NCI-H345 treated with DMSO at 0.1 percent for 48 hours (cell line): ENCODE data around the gene USP49.
"Not testable (repeated sequence)": the region's sequence is repeated elsewhere in the genome, so short reads cannot be mapped to it uniquely, and the experiment has no call there.

Experiments used
- DNase-seq: peaks from one replicate; lab custom pipeline; 2025; ENCODE audit not compliant: unreplicated experiment; lab: John Stamatoyannopoulos, UW

The USP49 gene

DNA sequence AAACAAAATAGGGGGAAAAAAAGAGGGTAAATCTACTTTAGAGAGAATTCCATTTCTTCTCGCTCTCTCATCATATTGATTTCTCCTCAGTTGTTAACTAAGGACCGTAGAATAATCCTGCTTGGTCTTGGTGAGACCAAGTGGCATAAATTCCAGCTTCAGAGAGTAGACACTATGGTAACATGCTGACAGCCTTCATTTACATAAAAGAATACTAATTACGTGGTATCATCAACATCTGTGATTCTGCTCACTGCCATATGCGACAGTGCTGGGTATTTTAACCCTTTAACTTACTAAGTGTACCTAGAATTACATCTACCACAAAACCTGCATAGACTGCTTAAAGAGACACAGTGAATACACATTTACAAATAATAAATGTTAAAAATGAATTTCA lies 80.5 kb downstream of the USP49 start:
- DNase-seq: no peak

DNA sequence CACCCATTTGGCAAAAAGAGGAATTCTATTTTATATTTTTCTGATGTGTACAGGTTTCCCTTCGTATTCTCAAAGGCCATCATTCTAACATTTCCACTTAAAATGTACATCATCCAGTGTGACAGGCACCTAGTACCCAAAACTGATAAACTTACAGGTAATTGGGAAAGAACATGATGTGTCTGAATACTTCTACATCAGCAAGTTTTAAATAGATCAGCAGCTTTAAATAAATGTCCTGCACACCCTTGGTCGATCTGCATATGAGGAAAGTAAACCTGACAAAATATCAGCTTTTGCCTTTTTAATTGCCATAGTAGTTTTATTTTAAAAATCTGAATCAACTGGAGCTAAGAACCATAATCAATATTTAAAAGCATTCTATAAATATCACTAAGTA lies 81.2 kb downstream of the USP49 start:
- no peak for DNase-seq

DNA sequence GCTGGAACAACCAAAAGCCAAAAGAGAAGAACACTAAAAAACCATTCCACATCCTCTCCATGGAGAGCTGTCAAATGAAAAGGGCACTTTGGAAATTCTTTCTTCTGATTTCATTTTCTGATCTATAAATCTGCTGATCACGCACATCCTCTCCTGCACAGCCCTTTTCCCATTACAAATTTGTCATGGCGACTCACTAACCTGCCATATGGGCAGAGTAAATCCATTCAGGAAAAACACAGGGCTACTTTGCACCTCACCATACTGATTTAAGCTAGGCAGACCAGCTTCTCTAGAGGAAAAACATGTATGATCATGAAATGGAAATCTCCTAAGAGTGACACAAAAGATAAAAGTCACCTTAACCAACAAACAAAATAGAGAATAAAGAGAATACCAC lies 81.7 kb downstream of the USP49 start:
- no peak for DNase-seq

DNA sequence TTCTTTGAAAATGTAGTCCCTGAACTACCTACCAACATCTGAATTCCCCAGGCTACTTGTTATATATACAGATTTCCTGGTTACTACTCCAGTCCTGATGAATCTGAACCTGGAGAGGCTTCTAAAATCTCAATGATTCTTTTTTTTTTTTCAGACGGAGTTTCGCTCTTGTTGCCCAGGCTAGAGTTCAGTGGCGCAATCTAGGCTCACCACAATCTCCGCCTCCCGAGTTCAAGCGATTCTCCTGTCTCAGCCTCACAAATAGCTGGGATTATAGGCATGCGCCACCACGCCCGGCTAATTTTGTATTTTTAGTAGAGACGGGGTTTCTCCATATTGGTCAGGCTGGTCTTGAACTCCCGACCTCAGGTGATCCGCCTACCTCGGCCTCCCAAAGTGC lies 83.2 kb downstream of the USP49 start:
- not testable (repeated sequence) for DNase-seq

DNA sequence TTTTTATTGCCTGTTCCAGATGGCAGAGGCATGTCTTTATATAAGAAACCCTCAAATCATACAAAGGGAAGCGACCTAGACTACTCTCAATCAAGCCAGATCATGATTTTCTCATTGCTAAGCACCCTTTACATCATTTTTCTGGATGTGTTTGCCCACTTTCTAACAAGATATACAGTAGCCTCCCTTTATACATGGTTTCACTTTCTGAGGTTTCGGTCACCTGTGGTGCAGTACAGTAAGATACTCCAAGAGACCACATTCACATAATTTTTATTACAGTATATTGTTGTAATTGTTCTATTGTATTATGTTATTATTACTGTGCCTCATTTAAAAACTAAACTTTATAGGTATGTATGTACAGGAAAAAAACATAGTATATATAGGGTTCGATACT lies 84.1 kb downstream of the USP49 start:
- no peak for DNase-seq

DNA sequence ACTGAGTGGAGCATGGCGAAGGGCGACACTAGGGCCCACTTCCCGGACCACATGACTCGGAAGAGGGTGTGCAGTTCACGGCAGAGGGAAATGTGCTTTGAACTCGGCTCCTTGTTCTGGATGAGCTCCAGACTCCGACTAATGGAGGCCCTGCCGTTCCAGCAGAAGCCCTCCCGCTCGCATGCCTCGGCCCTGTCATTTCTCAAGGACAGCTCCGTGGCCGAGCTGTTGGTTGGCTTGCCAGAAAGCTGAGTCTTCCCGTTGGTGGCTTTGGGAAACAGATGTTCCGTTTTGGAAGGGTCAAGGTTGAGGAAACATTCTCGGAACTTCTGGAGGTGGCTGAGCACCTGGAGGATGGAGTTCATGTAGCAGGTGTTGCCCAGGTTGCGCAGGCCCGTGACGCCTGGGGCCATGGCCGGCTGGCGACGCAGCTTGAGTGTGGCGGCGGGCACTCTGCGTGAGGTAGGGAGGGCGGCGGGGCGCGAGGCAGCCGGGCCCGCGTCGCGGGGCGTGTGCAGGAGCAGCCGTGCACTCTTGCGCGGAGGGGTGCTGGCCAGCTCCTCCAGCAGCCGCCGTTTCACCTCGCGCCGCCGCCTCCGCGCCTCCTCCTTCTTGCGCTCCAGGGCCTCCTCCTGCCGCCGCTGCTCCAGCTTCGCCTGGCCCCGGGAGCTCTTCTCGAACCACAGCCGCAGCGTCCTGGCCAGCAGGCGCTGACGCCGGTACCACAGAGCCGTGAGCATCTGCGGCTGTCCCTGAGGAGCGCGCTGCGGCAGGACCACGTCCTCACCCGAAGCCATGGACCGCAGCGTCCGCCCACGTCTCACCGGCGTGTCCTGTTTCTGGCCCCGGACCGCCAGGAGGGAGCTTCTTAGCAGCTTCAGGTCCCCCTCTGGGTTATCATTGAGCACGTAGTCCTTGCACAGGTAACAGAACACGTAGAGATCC lies 89.1 kb downstream of the USP49 start:
- DNase-seq: no peak

DNA sequence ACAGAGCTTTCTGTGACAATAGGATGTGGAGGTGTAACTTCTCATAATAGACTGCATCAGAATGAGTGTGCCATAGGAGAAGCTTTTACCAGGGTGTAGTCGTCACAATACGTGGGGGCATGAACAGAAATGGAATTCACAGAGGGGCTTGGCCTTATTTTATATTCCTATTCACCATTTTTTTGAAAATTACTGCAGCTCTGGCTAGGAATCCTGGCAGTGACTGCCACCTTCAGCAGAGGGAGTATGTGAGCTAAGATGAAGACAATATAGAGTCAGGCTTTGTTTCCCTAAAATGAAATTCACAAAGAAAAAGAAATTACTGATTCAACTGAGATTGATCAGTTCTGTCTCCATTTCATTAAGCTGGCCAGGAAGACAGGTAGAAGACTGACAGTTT lies 93.8 kb downstream of the USP49 start:
- no peak for DNase-seq

DNA sequence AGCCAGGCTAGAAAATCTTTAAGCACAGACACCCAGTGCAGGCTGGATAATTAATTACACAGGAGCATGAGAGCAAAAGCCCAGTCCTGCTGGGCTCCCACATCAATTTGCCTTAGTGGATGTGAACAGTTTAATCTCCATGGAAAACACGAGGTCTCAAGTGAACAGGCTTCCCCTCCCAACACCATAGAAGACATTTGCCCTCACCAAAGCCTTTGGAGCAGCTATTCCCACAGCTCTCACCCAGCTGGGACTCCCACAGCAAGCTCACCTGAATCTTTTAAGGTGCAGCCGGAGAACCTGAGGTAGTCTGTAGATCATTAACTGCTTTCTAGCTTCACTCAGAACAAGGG lies 95.6 kb downstream of the USP49 start:
- DNase-seq: no peak

DNA sequence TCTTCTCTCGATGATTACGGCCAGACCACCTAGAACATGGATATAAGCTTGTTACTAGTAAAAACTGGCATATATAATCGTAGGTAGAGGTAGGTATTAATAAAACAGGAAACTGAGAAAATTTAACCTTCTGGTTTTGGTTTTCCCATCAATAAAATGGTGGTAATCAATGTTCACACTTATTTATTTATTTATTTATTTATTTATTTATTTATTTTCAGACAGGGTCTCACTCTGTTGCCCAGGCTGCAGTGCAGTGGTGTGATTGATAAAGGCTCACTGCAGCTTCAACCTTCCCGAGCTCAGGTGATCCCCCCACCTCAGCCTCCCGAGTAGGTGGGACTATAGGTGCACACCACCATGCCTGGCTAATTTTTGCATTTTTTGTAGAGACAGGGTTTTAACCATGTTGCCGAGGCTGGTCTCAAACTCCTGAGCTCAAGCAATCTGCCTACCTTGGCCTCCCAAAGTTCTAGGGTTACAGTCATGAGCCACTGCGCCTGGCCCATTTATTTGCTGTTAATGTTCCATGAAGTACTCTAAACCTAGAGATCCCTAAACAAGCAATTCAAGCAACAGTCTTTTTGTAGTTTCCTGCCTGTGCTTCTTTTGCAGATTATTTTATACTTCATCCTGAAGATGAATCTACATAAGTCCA lies 96.1 kb downstream of the USP49 start:
- no peak for DNase-seq

DNA sequence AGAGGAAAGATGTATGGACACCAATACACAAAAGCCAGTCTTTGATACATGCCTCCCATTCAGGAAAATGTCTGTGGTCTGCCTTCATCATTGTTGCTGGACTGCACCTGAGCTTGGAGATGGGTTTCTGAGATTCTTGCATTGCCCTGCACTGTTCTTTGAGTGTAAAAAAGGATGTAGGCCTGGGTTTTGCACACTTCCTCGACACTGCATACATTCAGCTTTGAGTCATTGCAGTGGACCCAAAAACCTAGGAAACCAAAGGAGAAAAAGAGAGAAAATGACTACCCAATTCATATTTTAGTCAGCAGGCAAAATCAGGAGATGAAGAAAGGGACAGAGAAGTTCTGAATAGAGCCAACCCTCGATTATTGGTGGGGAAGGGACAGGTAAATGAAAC lies 98.7 kb downstream of the USP49 start:
- DNase-seq: no peak

DNA sequence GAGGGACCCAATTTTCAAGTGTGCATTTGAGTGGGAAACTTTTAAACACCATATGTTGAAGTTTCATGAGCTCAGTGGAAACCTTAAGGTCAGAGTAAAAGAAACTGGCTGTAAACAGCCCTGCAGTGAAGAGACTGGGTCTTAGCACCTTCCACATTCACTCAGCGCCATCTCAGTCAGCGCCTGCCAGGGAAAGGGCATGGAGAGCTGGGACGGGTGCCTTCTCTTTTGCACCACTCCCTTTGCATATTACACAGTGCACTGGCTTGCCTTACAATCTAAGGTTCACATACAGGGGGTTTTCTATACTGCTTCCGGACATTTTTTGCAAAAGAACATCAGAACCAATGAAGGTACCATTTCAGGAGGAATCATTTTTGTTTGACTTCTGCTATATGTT lies 103.2 kb downstream of the USP49 start:
- DNase-seq: no peak

DNA sequence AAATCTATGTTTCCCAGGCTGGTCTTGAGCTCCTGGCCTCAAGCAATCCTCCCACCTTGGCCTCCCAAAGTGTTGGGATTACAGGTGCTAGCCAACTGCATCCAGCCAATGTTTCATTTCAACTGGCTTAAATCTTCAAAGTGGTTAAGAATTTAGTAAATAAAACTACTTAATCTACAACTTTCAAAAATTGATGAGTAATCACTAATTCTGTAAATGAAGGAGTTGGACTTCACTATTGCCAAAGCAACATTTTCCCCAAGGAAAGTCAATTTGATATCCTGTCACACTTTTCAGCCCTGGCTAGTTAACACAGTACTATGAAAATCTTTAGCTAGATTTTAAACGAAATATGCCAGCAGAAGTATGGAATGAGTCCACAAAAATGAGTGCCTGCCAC lies 103.9 kb downstream of the USP49 start:
- no peak for DNase-seq

DNA sequence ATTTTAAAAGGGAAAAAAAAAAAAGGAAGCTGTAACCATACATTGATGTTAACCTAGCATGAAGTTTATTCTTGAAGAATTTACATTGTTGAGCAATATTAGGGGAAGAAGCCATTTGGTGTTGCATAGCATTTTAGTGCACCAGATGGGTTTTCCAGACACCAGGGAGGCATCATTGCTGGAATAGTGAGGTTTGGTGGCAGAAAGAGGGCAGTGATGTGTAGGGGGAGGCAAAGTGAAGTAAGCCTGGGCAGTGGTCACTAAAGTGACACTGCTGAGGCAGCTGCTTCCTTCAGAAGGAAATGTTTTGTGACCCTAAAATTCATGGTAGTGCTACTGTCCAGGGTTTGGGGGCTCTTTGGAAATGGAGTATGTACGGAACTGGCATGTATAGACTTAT lies 105.1 kb downstream of the USP49 start:
- DNase-seq: no peak

DNA sequence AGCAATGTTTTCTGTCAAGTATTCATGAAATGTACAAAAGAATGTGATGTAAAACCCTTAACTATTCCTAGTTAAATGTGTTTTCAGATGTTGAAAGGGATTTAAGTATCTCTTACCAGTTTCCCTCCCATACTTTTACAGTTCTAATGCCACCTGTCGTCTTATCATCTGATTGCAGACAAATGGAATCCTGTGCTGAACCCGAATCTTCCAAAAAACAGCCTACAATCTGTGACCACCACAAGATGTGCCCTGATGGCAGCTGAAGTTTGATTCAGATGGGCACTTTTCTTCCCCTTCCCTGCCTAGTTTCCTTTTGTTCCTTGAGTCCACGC lies 105.8 kb downstream of the USP49 start:
- no peak for DNase-seq

DNA sequence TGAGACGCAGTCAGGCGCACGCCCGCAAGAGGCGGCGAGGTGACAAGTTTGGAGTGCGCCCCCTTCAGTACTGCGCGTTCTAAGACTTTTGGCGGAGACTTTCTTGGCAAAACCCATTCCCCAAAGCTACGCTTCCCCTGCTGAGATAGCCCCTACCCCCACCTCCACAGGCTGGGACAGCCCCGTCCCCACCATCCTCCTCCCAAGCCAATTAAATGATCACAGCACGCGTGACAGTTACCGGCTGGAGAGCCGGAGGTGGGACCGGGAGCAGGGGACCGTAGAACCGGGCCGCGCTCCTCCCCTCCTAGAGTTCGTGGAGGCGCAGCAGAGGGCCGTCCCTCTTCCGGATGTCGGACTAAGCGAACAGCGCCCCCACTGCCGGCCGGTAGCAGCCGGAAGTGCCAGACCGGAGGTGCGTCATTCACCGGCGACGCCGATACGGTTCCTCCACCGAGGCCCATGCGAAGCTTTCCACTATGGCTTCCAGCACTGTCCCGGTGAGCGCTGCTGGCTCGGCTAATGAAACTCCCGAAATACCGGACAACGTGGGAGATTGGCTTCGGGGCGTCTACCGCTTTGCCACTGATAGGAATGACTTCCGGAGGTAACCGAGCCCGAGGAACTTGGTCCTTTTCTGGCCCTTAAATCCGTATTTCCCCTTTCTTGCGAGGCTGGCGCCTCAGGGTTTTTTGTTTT lies 107.8 kb downstream of the USP49 start, which contains the start of gene TOMM6:
Gene TOMM6 (plus strand): TSS at position 476 of the 699 bp plus-strand sequence. CDS start 4 bp downstream, at position 480.
- DNase-seq: peak; percentile 91

DNA sequence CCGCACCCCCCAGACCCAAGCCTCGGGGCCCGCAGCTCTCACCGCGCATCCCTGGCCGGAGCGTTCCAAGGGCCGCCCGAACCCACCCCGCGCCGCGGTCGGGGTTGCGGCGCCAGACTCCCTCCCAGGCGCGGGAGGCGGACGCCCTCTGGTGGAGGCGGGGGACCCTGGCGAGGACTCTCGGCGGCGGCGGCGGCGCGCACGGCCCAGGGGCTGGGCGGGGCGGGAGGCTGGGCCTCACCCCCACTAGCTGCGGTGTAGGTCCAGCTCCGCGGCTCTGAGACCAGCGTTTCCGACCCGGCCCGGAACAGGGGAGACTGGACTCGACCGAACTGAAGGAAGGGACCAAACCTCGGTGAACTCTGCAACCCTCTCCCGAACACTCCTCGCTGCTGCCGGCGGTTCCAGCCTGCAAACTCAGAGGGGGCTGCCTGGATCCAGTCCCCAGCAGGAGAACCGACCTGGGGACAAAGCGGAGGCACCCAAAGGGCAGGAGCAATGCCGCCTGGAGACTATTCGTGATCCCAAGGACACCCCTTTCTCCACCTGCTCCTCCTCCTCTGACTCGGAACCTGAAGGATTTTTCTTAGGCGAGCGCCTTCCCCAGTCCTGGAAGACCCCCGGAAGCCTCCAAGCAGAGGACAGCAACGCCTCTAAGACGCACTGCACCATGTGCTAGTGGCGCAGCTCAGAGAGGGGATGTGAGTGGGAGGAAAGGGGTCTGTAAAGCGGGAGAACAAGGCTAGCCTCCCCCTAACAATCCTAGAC lies 108.5 kb downstream of the USP49 start:
- peak; percentile 55 for DNase-seq

DNA sequence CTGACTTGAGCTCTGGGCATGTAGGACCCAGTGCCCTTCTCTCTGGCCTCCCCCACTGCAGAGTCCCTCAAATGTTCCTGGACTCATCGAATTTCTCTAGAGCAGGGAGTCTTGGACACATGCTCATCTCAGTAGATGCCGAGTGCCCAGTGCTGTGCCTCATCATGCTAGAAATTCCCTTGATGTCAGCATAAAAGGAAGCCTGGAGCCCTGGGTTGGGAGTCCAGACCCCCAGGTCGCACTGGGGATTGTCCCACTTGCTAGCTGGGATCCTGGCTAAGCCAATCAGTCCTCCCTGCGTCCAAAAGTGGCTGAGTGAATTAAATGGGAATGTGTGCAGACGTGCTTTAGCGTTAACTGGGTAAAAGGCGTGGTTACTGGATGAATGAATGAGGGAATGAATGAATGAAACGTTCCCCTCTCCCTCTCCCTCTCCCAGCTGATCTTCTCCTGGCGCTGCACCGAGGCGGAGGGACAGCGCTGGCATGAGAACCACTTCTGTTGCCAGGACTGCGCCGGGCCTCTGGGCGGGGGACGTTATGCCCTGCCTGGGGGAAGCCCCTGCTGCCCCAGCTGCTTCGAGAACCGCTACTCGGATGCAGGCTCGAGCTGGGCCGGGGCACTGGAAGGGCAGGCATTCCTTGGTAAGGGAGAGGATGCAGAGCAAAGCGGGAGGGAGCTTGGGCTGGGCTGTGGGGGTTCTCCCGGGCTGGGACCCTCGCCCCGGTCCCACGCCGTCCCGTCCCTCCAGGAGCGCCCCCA lies 109.3 kb downstream of the USP49 start:
- no peak for DNase-seq

DNA sequence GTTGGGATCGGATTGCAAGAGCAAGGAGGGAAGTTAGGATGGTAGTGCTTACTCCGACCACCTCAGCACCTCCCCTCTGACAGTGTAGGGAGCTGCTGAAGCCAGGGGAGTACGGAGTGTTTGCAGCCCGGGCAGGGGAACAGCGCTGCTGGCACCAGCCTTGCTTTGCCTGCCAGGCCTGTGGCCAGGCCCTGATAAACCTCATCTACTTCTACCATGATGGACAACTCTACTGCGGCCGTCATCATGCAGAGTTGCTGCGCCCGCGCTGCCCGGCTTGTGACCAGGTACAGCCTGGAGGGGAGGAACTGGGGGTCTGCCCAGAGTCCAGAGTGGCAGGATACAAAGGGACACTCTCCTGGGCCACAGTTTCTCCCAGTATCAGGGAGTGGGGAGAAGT lies 109.9 kb downstream of the USP49 start:
- no peak for DNase-seq

DNA sequence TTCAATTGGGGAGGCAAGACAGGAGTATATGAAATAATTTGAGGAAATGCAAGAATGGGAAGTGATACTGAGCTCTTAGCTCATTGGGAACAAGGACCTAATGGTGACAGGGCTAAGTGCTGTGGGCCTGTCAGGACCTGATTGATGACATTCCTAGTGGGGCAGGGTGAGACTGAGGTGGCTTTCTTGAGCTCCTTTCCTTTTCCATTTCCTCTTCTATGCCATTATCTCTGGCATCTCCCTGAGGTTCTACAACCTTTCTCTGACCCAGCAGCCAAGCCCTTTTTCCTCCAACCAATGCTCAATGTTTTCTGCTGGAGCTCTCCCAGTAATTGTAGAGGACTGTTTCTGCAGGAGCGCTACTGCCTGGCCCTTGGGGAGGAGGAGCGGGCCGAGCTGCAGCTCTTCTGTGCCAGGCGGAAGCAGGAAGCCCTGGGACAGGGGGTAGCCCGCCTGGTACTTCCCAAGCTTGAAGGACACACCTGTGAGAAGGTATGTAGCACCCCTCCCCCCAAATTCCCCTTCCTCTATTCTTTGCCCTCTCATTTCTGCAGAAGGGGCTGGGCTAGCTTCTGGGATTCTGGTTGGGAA lies 110.5 kb downstream of the USP49 start:
- DNase-seq: no peak

DNA sequence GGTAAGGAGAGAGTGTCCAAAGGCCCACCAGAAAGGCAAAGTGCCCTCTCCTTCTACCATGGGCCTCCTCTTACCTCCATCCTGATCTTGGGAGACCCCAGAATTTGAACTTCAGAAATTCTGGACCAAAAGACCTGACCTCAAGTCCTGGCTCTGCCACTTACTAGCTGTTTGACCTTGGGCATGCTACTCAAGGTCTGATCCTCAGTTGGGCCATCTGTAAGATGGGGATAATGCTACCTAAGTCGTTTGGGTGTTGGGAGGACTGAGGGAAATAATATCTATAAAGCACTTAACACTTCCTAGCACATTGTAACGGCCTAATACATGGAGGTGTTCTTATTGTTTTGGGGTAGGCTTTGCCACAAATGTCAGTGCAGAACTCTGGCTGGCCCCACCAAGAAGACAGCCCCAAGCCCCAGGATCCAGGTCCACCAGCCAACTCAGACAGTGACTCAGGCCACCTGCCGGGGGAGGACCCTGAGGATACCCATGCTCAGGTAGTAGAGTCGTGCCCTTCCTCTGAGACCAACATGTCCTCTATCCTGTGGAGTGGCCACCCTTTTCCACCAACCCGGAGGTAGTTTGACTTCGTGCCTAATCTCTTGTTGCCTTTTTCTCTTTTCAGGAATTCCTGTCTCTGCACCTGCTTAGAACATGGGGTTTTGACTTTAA lies 111.9 kb downstream of the USP49 start:
- no peak for DNase-seq
